ACHN (cell line): Measurements from ENCODE around the gene NMRAL1.

Source experiments
- DNase-seq: peaks from one replicate; pipeline ENCODE4 v3.0.0-alpha.2; 2015
- in situ Hi-C: cut with HindIII; loops from 2 replicates; pipeline ENCODE4 v1.10.0; 2017; ENCODE audit warnings: low sequenced_read_pairs, low pct_ligation_motif_present, low pct_unique_long_range_greater_than_20kb

NMRAL1 gene

DNA sequence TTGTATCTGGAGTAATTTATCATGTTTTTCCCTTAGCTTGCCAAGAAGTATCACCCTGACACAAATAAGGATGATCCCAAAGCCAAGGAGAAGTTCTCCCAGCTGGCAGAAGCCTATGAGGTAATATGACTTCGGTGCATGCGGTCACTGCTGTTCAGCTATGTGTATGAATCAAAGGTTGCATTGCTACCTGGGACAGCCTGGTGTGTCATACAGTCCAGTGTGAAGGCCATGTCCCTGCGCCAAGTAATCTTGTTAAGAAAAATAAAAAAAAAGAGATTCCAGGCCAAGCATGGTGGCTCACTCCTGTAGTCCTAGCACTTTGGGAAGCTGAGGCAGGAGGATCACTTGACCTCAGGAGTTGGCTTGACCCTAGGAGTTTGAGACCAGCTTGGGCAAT is 37.1 kb downstream of the NMRAL1 start:
- in situ Hi-C loops = no loop called here
- DNase-seq = no peak

DNA sequence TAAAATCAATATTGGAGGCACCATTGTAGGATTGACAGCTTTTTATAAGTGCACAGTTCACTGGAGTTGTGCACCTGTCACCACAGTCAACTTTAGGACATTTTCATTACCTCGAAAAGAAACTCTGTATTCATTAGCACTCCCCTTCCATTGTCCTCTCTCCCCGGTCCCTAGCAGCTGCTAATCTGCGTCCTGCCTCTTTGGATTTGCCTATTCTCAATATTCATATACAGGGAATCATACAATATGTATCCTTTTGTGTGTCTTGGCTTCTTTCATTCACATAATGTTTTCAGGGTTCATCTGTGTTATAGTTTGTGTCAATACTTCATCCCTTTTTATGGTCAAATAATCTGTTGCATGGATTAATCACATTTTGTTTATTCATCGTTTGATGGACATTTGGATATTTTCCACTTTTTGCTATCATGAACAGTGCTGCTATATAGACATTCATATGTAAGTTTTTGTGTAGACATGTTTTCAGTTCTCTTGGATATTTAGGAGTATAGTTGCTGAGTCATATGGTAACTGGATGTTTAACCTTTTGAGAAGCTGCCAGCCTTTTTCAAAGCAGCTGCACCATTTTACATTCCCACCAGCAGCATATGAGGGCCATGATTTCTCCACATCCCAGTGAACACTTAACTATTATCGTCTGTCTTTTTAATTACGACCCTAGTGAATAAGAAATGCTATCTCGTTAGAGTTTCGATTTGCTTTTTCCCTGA is 38.9 kb downstream of the NMRAL1 start:
- no peak for DNase-seq
- in situ Hi-C loops = no loop called here

DNA sequence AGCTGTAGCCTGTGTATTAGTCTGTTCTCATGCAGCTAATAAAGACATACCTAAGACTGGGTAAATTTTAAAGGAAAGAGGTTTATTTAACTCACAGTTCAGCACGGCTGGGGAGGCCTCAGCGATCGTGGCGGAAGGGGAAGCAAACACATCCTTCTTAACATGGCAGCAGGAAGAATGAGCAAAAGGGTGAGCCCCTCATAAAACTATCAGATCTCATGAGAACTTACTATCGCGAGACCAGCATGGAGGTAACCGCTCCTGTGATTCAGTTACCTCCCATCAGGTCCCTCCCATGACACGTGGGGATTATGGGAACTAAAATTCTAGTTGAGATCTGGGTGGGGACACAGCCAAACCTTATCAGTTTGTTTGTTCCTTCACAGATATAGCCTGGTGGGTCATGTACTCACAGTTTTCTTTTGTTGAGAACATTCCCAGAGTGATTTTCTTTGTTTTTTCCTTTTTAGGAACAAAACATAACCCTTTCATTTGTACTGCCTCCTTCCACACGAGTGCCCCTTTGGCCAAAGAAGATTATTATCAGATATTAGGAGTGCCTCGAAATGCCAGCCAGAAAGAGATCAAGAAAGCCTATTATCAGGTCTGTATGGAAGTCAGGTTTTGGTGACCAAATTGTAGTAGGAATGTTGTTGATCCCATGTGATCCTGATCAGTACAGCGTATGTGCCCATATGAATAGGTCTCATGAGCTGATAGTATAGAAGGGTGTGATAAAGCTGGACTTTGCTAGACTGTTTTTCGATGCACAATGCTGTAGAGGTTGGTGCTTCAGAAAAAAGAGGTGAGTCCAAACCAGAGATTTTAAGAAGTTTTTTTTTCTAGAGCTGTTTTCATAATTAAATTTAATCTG is 40.3 kb downstream of the NMRAL1 start:
- in situ Hi-C loops = no loop called here
- no peak for DNase-seq

DNA sequence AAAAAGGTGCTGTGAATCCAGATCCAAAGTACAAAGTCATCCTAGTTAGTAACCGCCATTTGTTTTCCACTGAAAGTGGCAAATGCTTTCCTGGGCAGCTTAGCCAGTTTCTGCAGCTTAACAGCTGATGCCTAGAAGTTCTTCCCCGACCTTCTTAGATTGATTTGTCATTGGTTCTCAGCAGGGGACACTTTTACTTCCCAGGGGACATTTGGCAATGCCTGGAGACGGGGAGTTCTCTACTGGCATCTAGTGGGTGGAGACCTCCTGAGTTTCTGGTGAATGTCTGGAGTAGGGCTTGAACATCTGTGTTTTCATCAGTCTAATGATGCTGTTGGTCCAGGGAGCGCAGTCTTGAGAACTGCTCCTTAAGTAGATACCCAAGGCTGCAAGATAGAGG is 41.2 kb downstream of the NMRAL1 start:
- no peak for DNase-seq
- in situ Hi-C loops = no loop called here

DNA sequence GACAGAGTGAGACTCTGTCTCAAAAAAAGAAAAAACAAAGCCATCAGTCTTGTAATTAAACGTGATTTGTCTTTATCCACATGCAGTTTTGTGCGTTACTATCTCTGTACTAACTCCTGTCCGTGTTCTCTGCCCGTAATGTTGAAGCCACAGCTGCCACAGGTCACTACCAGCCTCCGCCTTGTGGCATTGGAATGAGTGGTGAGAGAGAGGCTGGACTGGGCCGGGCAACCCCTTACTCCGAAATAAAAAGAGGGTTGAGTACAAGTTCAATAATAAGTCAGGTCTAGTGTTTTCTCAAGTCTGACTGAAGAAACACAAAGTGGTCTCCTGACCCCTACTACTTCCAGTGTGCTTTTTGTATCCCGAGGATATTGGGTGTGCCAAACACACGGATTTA is 43.4 kb downstream of the NMRAL1 start:
- in situ Hi-C loops = no loop called here
- no peak for DNase-seq

DNA sequence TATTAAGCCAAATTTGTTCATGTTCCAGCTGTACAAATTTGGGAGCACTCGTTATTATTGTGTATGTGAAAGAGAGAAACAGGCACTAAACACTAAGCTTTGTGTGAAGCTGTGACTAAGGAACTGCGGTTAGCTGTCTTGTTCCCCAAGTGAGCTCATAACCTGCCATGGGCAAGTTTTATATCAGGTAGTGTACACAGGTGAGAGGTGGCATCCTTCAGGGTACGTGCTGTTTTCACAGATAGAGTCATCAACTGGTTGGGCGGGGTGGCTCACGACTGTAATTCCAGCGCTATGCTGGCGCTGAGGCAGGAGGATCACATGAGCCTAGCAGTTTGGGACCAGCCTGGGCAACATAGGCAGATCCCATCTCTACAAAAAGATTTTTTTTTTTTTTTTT is 45.9 kb downstream of the NMRAL1 start:
- in situ Hi-C loops = no loop called here
- no peak for DNase-seq

DNA sequence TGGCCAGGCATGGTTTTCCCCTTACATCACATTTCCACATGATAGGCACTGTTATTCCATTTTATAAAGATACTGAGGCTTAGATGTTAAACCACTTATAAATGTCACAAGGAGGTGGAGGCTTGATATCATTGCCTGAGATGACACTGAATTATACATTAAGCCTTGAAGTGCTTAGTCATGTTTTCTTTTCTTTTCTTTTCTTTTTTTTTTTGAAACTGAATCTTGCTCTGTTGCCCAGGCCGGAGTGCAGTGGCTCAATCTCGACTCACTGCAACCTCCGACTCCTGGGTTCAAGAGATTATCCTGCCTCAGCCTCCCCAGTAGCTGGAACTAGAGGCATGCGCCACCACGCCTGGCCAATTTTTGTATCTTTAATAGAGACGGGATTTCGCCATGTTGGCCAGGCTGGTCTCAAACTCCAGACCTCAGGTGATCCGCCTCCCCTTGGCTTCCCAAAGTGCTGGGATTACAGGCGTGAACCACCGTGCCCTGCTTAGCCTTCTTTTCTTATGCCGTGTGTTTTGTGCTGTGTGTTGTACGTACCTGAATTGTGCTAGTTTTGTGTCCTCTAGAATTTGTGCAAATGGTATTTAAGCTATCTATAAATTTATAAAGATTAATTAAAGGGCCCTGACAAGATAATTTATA is 47.6 kb downstream of the NMRAL1 start:
- in situ Hi-C loops = no loop called here
- no peak for DNase-seq

DNA sequence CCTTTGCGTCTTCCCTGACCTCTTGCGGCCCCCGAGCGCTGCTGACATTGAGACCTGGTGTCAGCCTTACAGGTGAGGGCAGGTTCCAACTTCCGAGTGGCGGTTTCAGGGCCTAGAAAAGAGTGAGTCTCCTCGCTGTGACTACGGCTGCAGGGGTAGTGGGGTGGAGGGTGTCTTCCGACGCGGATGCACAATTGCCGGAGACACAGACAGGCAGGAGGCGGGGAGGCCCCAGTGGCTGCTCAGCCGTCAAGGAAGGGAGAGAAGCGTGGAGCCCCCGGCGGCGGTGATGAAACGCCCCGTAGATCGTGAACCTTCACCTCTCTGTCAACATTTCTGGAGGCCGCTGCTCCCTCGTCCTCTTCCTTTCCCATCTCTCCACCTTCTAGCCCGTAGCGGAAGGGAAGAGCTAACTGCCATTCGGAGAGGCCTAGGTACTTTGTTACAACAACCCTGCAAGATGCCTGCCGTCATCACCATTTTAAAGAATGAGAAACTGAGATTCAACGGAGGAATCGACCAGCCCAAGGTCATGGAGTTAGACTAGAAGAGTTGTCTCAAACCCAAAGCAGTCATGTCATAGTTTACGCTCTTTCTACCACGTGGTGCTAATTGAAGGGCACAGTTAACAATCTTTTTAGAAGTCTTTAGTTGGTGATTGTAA is 48.3 kb downstream of the NMRAL1 start:
- in situ Hi-C loops = no loop called here
- peak; percentile 33 for DNase-seq

DNA sequence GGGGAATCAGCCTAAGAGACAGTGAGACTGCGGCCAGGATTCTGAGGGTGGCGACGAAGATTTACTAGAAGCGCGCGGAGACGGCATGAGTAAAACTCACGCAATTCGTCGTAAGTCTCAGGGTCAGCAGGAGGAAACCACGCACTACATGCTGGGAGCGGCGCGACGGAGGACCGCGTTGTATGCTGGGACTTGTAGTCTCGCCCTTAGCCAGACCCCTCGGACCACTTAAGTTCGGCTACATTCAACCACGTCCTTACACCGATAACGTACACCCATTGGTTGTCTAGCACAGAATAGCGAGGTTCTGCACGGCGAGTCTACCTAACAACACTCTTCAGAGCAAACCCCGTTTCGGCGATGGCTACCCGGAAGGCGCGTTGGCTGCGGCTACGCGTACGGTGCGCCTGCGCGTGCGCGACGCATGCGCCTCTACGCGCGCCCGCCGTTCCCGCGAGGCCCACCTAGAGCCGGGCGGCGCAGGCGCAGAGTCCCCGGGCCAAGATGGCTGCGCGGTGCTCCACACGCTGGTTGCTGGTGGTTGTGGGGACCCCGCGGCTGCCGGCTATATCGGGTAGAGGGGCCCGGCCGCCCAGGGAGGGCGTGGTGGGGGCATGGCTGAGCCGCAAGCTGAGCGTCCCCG is 48.9 kb downstream of the NMRAL1 start, which contains the start of gene DNAJA3:
TSS of gene DNAJA3 (plus strand) at position 491 of the 643 bp plus-strand sequence. CDS start at position 505, 14 bp downstream.
- in situ Hi-C loops = no loop called here

DNA sequence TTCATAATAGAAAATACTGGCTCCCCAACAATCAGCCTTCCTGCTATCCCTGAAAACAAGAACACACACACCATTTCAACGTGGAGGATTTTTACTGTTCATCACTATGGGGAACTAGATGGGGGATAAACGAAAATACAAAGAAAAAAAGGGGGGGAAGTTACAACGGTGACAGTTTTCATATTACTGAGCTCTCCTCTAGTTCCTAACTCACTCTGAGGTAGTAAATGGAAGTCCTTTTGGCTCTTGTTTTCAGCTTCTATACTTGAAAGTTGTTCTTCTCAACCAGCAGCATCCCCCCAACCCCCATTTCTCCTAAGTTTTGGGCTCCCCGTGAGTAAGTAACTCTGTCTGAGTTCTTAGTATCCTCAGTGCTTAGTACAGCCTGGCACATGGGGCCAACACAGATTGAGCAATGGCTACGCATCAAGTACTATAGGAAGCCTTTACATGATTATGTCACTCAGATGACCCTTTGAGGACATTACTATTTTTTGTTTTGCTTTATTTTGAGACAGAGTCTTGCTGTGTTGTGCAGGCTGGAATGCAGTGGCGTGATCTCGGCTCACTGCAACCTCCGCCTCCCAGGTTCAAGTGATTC is 53.8 kb downstream of the NMRAL1 start:
- in situ Hi-C loops = no loop called here
- no peak for DNase-seq

More for the DNA sequence above, 48.9 kb downstream of the NMRAL1 start, which contains the start of gene DNAJA3:
- DNase-seq = peak; percentile 97

DNA sequence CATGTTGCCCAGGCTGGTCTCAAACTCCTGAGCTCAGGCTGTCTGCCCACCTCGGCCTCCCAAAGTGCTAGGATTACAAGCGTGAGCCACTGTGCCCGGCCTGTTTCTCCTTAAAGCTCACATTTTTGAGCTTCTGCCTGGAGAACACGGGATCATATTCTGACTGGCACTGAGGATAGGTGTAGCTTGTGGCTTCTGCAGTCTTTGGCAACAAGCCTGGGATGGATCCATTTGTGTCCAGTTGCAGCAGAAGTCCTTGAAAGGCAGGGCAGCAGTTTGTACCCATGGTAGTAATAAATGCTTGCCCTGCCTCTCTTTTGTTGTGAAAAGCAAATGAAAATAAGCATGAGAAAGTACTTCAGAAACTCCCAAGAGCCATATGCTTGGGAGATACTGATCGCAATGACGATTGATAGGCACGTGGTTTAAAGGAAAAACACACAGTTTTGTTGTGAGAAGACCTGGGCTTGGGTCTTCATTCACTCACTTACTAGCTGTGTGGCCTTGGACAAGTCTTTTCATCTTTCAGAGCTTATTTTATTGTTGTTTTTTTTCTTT is 54.9 kb downstream of the NMRAL1 start:
- DNase-seq = no peak
- in situ Hi-C loops = no loop called here

DNA sequence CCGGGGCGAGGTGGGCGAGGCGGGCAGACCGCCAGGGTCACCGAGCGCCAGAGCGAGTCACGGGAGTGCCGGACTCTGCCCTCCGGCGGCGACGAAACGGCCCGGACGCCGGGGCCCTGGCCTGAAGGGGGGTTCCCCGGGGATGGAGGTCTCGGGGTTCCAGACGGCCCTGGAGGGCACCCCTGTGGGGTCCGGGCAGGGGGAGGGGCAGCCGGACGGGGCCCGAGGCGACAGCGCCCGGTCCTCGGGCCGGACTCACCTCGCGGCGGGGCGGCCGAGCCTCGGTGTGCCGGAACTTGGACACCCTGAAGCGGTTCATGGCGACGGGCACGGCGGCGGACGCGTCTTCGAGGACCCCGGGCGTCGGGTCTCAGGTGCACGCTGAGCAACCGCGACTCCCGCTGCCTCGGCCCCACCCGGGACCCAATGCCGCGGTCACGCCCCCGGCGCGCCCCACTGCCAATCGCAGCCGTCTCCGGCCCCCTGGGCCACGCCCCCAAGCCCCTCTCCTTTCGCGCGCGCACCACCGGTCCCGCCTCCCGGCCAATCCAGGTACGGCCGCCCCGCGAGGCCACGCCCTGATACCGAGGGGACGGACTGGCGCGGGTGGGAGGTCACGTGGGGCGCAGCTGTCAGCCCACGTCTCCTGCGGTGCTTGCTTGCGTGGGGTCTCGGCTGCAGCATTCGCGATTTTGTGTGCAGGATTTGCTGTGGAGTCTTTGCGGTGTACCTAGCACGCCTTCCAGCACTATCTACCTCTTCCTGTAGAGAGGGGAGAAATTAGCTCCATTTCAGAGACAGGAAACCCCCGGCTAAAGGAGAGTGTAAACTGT is 58.0 kb downstream of the NMRAL1 start, which contains the start of gene CORO7:
TSS of gene CORO7 (minus strand) at position 397 of the 833 bp plus-strand sequence. CDS start at position 319, 78 bp downstream.
- in situ Hi-C loops = no loop called here
- peak; percentile 93 for DNase-seq

DNA sequence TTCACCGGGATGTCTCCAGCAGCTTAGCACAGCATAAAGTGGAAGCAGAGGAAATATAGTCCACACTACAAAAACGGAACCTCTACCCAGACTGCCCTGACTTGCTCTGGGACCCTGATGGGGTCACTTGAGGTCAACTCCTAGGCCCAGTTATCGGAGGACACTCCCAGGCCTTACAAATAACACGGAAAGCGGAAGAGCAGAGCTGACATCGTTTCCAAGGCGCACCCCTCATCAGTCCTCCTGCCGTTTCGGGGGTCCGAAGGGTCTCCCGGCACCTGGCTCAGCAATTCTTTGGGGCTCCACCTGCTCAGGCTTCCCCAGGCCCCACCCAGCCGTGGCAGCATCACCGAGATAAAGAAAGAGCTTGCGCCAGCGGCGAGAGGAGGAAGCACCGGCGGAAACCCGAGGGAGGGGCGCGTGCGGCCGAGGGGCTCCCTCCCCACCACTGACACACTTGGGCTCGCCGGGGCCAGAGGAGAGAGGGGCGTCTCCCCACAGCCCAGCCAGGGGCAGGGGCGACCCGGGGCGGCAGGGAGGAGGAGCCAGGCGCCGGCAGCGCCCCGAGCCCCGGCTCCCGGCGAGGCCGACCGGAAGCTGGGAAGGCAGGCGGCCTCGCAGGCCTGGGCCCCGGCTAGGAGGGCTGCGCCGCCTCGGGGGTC is 58.8 kb downstream of the NMRAL1 start:
- peak; percentile 44 for DNase-seq

DNA sequence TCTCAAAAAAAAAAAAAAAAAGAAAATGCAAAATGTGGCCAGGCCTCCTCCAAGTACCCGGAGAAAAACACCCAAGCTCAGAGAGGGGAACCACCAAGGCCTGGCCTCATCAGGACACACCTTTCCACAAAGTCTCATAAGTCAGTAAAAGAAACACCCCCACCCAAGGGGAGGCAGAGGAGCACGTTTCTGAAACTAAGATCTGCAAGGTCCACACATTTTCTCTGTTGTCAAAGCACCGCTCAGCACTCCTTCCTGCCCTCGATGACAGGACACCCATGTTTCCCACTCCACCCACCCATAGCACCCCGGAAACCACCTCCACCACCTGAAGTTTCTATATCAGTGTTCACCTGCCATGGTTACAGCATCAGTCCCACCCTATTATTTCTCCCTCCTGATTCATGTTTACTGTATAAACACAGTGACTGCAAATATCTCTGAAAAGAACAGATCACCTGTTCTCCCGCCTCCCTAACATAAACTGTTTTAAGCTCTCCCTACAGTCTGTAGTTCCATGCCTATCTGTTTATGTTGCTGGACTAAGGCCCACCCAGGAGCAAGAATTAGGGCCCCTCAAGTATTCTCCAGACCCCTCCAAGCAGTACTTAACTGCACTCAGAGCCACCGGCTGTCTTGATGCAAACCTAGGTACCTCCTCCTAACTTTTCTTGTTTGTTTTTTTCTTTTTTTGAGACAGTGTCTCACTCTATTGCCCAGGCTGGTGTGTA is 60.1 kb downstream of the NMRAL1 start:
- no peak for DNase-seq
- in situ Hi-C loops = no loop called here

More for the DNA sequence above, 58.8 kb downstream of the NMRAL1 start:
- in situ Hi-C loops = no loop called here

DNA sequence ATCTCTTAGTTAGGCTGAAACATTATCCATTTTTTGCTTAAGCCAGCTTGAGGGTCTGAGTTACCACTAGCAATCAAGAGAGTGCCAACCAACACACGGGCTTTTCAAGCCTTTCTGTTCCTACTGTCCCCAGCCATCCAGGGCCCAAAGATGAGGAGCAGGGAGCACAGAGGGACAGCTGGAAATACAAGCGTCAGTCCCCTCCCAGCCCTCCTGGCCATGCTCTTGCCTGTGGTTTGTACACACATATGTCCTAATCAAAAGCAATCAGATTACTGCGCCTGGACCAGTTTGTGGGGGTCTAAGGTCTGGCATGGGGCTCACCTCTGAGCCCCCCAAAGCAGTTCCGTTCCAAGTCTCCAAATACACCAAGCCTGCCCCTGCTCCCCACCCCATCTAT is 61.6 kb downstream of the NMRAL1 start:
- in situ Hi-C loops = no loop called here
- DNase-seq = no peak

DNA sequence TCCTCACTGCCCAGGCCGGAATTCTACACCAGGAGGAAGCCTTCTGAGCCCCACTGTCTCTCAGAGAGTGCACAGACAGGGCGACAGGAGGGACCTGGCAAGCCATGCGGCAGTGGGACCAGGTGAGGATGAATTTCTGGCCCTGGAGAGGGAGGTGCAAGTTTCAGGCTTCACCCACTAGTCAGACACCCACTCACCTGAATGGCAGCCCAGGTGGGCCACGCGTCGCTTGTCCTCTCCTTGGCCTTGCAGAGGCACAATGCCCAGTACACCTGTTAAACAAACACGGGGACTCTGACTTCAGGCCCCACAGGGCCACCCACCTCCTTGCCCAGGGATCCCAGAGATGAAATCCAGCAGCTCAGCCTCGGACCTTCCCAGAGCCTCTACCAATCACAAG is 62.3 kb downstream of the NMRAL1 start:
- no peak for DNase-seq
- in situ Hi-C loops = no loop called here
